ENCODE measurements around the gene EIF2S3.
"Not testable (repeated sequence)": the region's sequence is repeated elsewhere in the genome, so short reads cannot be mapped to it uniquely, and the experiment has no call there.

Gene EIF2S3

GRCh38 chrX:24055043-24055356 lies 244 bp downstream of the EIF2S3 start:
- H3K4me3 ChIP-seq (ENCODE audit: low read length) = no peak overlapping the region
- no peak for DNase-seq (ENCODE audit: low read depth)
- no peak for TF ChIP-seq CTCF (conservative IDR thresholded peaks at IDR 0.05; ENCODE audit: low read length)

GRCh38 chrX:24063488-24063887 lies 8.7 kb downstream of the EIF2S3 start:
- no peak overlapping the region for H3K4me3 ChIP-seq (ENCODE audit: low read length)
- DNase-seq (ENCODE audit: low read depth) = no peak
- TF ChIP-seq CTCF (conservative IDR thresholded peaks at IDR 0.05; ENCODE audit: low read length) = no peak

GRCh38 chrX:24069877-24070276 lies 15.1 kb downstream of the EIF2S3 start:
- no peak for DNase-seq (ENCODE audit: low read depth)
- no peak for TF ChIP-seq CTCF (conservative IDR thresholded peaks at IDR 0.05; ENCODE audit: low read length)

GRCh38 chrX:24079411-24079810 lies 24.7 kb downstream of the EIF2S3 start:
- DNase-seq (ENCODE audit: low read depth) = no peak
- no peak for TF ChIP-seq CTCF (conservative IDR thresholded peaks at IDR 0.05; ENCODE audit: low read length)
- no peak overlapping the region for H3K4me3 ChIP-seq (ENCODE audit: low read length)

More at GRCh38 chrX:24069877-24070276, 15.1 kb downstream of the EIF2S3 start:
- no peak overlapping the region for H3K4me3 ChIP-seq (ENCODE audit: low read length)

- DNase-seq (ENCODE audit: low read depth); H3K4me3 ChIP-seq (ENCODE audit: low read length): not testable (repeated sequence)
These were observed 25.5 kb downstream of the EIF2S3 start for GRCh38 chrX:24080245-24080644.

- no peak overlapping the region for H3K4me3 ChIP-seq (ENCODE audit: low read length)
- TF ChIP-seq CTCF (conservative IDR thresholded peaks at IDR 0.05; ENCODE audit: low read length) = no peak
- DNase-seq (ENCODE audit: low read depth) = no peak
These were observed 25.9 kb downstream of the EIF2S3 start for GRCh38 chrX:24080704-24081103.

- peak; percentile 62 for DNase-seq (ENCODE audit: low read depth)
- TF ChIP-seq CTCF (conservative IDR thresholded peaks at IDR 0.05; ENCODE audit: low read length) = peak; percentile 49
- no peak overlapping the region for H3K4me3 ChIP-seq (ENCODE audit: low read length)
These were observed 27.0 kb downstream of the EIF2S3 start for GRCh38 chrX:24081661-24082154.

GRCh38 chrX:24082447-24082846 lies 27.7 kb downstream of the EIF2S3 start:
- DNase-seq (ENCODE audit: low read depth) = no peak
- H3K4me3 ChIP-seq (ENCODE audit: low read length) = no peak overlapping the region
- TF ChIP-seq CTCF (conservative IDR thresholded peaks at IDR 0.05; ENCODE audit: low read length) = no peak
